Measurements from ENCODE around the gene NHERF2.

- no peak for TF ChIP-seq EZH2phosphoT487 (IDR thresholded peaks at IDR 0.05)
- TF ChIP-seq CTCF (IDR thresholded peaks at IDR 0.05): no peak
Observed at GRCh38 chr16:1980770-1981087, 46.0 kb upstream of the NHERF2 start.
